ENCODE measurements around the gene FGD5.

DNA sequence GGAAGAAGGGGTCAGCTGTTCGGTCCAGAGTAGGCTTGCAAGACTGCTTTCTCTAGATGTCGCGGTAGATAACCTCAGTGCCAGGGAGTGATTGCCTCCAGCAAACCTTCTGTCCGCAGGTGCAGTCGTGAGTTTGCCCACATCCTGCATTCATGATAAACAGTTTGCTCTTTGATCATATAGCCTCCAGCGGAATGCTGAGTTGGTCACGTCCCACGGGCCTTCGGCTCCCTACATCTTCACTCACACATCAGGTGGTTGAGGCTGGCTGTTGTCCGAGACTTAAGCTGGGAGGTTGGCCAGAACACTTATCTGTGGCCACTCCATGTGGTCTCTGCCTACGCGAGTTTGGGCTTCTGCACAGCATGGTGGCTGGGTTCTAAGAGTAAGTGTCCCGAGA, 66.5 kb downstream of the FGD5 start:
- TF ChIP-seq, protein P1, sequence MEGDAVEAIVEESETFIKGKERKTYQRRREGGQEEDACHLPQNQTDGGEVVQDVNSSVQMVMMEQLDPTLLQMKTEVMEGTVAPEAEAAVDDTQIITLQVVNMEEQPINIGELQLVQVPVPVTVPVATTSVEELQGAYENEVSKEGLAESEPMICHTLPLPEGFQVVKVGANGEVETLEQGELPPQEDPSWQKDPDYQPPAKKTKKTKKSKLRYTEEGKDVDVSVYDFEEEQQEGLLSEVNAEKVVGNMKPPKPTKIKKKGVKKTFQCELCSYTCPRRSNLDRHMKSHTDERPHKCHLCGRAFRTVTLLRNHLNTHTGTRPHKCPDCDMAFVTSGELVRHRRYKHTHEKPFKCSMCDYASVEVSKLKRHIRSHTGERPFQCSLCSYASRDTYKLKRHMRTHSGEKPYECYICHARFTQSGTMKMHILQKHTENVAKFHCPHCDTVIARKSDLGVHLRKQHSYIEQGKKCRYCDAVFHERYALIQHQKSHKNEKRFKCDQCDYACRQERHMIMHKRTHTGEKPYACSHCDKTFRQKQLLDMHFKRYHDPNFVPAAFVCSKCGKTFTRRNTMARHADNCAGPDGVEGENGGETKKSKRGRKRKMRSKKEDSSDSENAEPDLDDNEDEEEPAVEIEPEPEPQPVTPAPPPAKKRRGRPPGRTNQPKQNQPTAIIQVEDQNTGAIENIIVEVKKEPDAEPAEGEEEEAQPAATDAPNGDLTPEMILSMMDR (IDR thresholded peaks at IDR 0.05): no peak
- no peak for TF ChIP-seq POLR2A (IDR thresholded peaks at IDR 0.05)

All from heart left ventricle (tissue), 13 donors.